IMR-90 (cell line): Measurements from ENCODE around the gene ZC2HC1C. TPM values are rescaled to one million over a fixed set of nuclear protein-coding genes. Genes with fewer than 3 reads are reported as not detected.

Experiments used
- ATAC-seq: fragments of 200-7000 bp; cut with Tn5 transposase; 2 replicates; pipeline ENCODE4 v1.9.1; 2020; ENCODE audit warnings: low read depth, mild to moderate bottlenecking, moderate library complexity
- BruUV-seq: library from RNA; stranded (reverse); fragments of 400-500 nt; replicated peaks from 2 replicates; lab custom pipeline; 2021; lab: Mats Ljungman, UMichigan
- CTCF ChIA-PET: fragments of 300-600 bp; formaldehyde crosslinking; extraction: SDS; loops from one replicate; lab custom pipeline; 2021; ENCODE audit warnings: antibody characterized with exemption; lab: Yijun Ruan, JAX
- POLR2A ChIA-PET: fragments of 300-600 bp; sonication (Branson Sonifier 250); formaldehyde crosslinking; loops from one replicate; lab custom pipeline; 2022; ENCODE audit warnings: antibody characterized with exemption; ENCODE audit not compliant: unreplicated experiment; lab: Charles Lee
- DNase-seq: peaks from one replicate; pipeline ENCODE4 v3.0.0; 2013
- H2AFZ ChIP-seq: replicated peaks from 2 replicates; pipeline ENCODE3; 2013; ENCODE audit warnings: low read length, mild to moderate bottlenecking; ENCODE audit not compliant: poor library complexity
- H2AK5ac ChIP-seq: 2 replicates; pipeline ENCODE4 v1.6.1; 2013; ENCODE audit warnings: low read depth, low read length, inconsistent platforms
- H2AK9ac ChIP-seq: replicated peaks from 2 replicates; pipeline ENCODE3; 2013; ENCODE audit warnings: mild to moderate bottlenecking, low read depth, low read length, moderate library complexity; ENCODE audit not compliant: poor library complexity
- H2BK120ac ChIP-seq: 2 replicates; pipeline ENCODE4 v1.6.1; 2013; ENCODE audit warnings: low read depth, low read length, inconsistent platforms
- H2BK15ac ChIP-seq: 3 replicates; pipeline ENCODE4 v1.6.1; 2013; ENCODE audit warnings: low read depth, low read length, inconsistent platforms
- H2BK20ac ChIP-seq: 2 replicates; pipeline ENCODE4 v1.6.1; 2013; ENCODE audit warnings: low read depth, mild to moderate bottlenecking, inconsistent platforms, low read length, moderate library complexity
- H2BK5ac ChIP-seq: 2 replicates; pipeline ENCODE4 v1.6.1; 2013; ENCODE audit warnings: mild to moderate bottlenecking, low read depth, low read length, inconsistent platforms; ENCODE audit not compliant: poor library complexity, severe bottlenecking
- H3K14ac ChIP-seq: replicated peaks from 2 replicates; pipeline ENCODE4 v1.6.1; 2013; ENCODE audit warnings: low read depth, low read length, inconsistent platforms
- H3K18ac ChIP-seq: 2 replicates; pipeline ENCODE4 v1.6.1; 2013; ENCODE audit warnings: low read depth, low read length, control low read depth
- H3K23ac ChIP-seq: 2 replicates; pipeline ENCODE4 v1.6.1; 2013; ENCODE audit warnings: low read depth, low read length, inconsistent platforms
- H3K27ac ChIP-seq: 2 replicates; pipeline ENCODE4 v1.5.1; 2013; ENCODE audit warnings: mild to moderate bottlenecking, control low read depth, low read length; ENCODE audit not compliant: insufficient read depth
- H3K27me3 ChIP-seq: 2 replicates; pipeline ENCODE4 v1.6.1; 2013; ENCODE audit warnings: low read length; ENCODE audit not compliant: control insufficient read depth, insufficient read depth
- H3K36me3 ChIP-seq: 2 replicates; pipeline ENCODE4 v1.6.1; 2013; ENCODE audit warnings: low read length, mixed read lengths; ENCODE audit not compliant: control insufficient read depth, insufficient read depth
- H3K4ac ChIP-seq: 2 replicates; pipeline ENCODE4 v1.6.1; 2013; ENCODE audit warnings: low read depth, low read length, inconsistent platforms
- H3K4me1 ChIP-seq: 2 replicates; pipeline ENCODE4 v1.6.1; 2013; ENCODE audit warnings: low read length, mixed read lengths; ENCODE audit not compliant: control insufficient read depth, insufficient read depth
- H3K4me2 ChIP-seq: 2 replicates; pipeline ENCODE4 v1.6.1; 2013; ENCODE audit warnings: low read depth, mild to moderate bottlenecking, control low read depth, low read length, moderate library complexity
- H3K4me3 ChIP-seq: 2 replicates; pipeline ENCODE4 v1.5.1; 2013; ENCODE audit warnings: low read depth, mild to moderate bottlenecking, control low read depth, low read length, moderate library complexity; ENCODE audit not compliant: insufficient read depth
- H3K56ac ChIP-seq: 2 replicates; pipeline ENCODE4 v1.6.1; 2013; ENCODE audit warnings: low read length, inconsistent platforms; ENCODE audit not compliant: insufficient read depth; ENCODE audit errors: extremely low read depth
- H3K79me1 ChIP-seq, 2 experiments: 2 replicates each; pipeline ENCODE4 v1.6.1; 2013; ENCODE audit warnings: low read length in 2 of 2, inconsistent platforms in 1 of 2, low read depth in 1 of 2
- H3K9ac ChIP-seq: 2 replicates; pipeline ENCODE4 v1.6.1; 2013; ENCODE audit warnings: low read depth, low read length, control low read depth
- H3K9me1 ChIP-seq: 2 replicates; pipeline ENCODE4 v1.6.1; 2013; ENCODE audit warnings: low read length, inconsistent platforms; ENCODE audit not compliant: insufficient read depth
- H3K9me3 ChIP-seq: 2 replicates; pipeline ENCODE4 v1.6.1; 2013; ENCODE audit warnings: low read length; ENCODE audit not compliant: control insufficient read depth, insufficient read depth
- H4K20me1 ChIP-seq: 2 replicates; pipeline ENCODE4 v1.6.1; 2013; ENCODE audit warnings: low read length, inconsistent platforms; ENCODE audit not compliant: insufficient read depth
- H4K5ac ChIP-seq: 2 replicates; pipeline ENCODE4 v1.6.1; 2013; ENCODE audit warnings: mild to moderate bottlenecking, low read depth, low read length, control low read depth
- H4K8ac ChIP-seq, 2 experiments: 2 replicates each; pipeline ENCODE4 v1.6.1; 2013; ENCODE audit warnings: low read depth in 2 of 2, low read length in 2 of 2, control low read depth in 1 of 2, inconsistent platforms in 1 of 2
- H4K91ac ChIP-seq: 2 replicates; pipeline ENCODE4 v1.6.1; 2013; ENCODE audit warnings: low read depth, low read length, inconsistent platforms; ENCODE audit not compliant: insufficient read depth
- BHLHE40 ChIP-seq: fragments of 150-350 bp; IDR thresholded peaks from 2 replicates; pipeline ENCODE4 v1.6.1; 2016; ENCODE audit warnings: mild to moderate bottlenecking, low read depth, low read length
- CEBPB ChIP-seq: IDR thresholded peaks from 2 replicates; pipeline ENCODE4 v1.6.1; 2012; ENCODE audit warnings: low read depth, low read length, improper control_type of control experiment
- CHD1 ChIP-seq: IDR thresholded peaks from 2 replicates; pipeline ENCODE4 v1.6.1; 2012; ENCODE audit warnings: low read depth, low read length, improper control_type of control experiment
- CTCF ChIP-seq: conservative IDR thresholded peaks from 2 replicates; pipeline ENCODE4 v1.5.1; 2012; ENCODE audit warnings: mild to moderate bottlenecking, low read depth, low read length, improper control_type of control experiment
- ELK1 ChIP-seq: fragments of 150-350 bp; IDR thresholded peaks from 2 replicates; pipeline ENCODE4 v1.6.1; 2016; ENCODE audit warnings: low read depth, mild to moderate bottlenecking, low read length, moderate library complexity, borderline replicate concordance
- FOS ChIP-seq: fragments of 150-350 bp; IDR thresholded peaks from 2 replicates; pipeline ENCODE4 v1.6.1; 2016; ENCODE audit warnings: low read depth, low read length
- MAFK ChIP-seq: IDR thresholded peaks from 2 replicates; pipeline ENCODE4 v1.6.1; 2012; ENCODE audit warnings: low read depth, low read length, improper control_type of control experiment
- MAZ ChIP-seq: IDR thresholded peaks from 2 replicates; pipeline ENCODE4 v1.6.1; 2012; ENCODE audit warnings: low read depth, mild to moderate bottlenecking, low read length, improper control_type of control experiment, moderate library complexity, borderline replicate concordance
- MXI1 ChIP-seq: IDR thresholded peaks from 2 replicates; pipeline ENCODE4 v1.6.1; 2012; ENCODE audit warnings: low read depth, mild to moderate bottlenecking, low read length, moderate library complexity, borderline replicate concordance
- NFE2L2 ChIP-seq: fragments of 150-350 bp; IDR thresholded peaks from 2 replicates; pipeline ENCODE4 v1.6.1; 2016; ENCODE audit warnings: low read depth, mild to moderate bottlenecking, low read length
- POLR2A ChIP-seq: IDR thresholded peaks from 2 replicates; pipeline ENCODE4 v1.6.1; 2012; ENCODE audit warnings: mild to moderate bottlenecking, low read depth, low read length
- RAD21 ChIP-seq: IDR thresholded peaks from 2 replicates; pipeline ENCODE4 v1.6.1; 2012; ENCODE audit warnings: low read length, improper control_type of control experiment
- RCOR1 ChIP-seq: IDR thresholded peaks from 2 replicates; pipeline ENCODE4 v1.6.1; 2012; ENCODE audit warnings: mild to moderate bottlenecking, low read length, improper control_type of control experiment; ENCODE audit not compliant: insufficient replicate concordance
- RFX5 ChIP-seq: IDR thresholded peaks from 2 replicates; pipeline ENCODE4 v1.8.0; 2012; ENCODE audit warnings: low read depth, mild to moderate bottlenecking, low read length, moderate library complexity
- SMC3 ChIP-seq: fragments of 150-350 bp; IDR thresholded peaks from 2 replicates; pipeline ENCODE4 v1.6.1; 2016; ENCODE audit warnings: low read depth, mild to moderate bottlenecking, antibody characterized with exemption, low read length, moderate library complexity
- USF2 ChIP-seq: fragments of 150-350 bp; IDR thresholded peaks from 2 replicates; pipeline ENCODE4 v1.6.1; 2017; ENCODE audit warnings: mild to moderate bottlenecking, antibody characterized with exemption, low read length, low read depth
- WGBS, 2 experiments: methylation state at CpG; one replicate each; pipeline versions ENCODE4 v1.1.5 to v1.1.7; 2013; ENCODE audit warnings: missing lambda C conversion rate in 2 of 2; ENCODE audit not compliant: insufficient read length in 1 of 2; ENCODE audit errors: extremely low coverage in 2 of 2; 5-methylcytosine and 5-hydroxymethylcytosine counted together
- dilution Hi-C: fragments of 300-500 bp; cut with HindIII; formaldehyde crosslinking; loops from one replicate; pipeline ENCODE4 v1.14.3; 2018; ENCODE audit warnings: low sequenced_read_pairs; ENCODE audit not compliant: unreplicated experiment
- in situ Hi-C: fragments of 300-500 bp; cut with MboI; formaldehyde crosslinking; loops from 3 replicates; pipeline ENCODE4 v1.14.3; 2019; ENCODE audit warnings: low sequenced_read_pairs, inconsistent platforms, mixed read lengths
- intact Hi-C: fragments of 100-400 bp; cut with micrococcal nuclease; formaldehyde crosslinking; loops from 2 replicates; pipeline ENCODE4 v1.10.0; 2022
- polyA plus RNA-seq, 3 experiments: library from polyadenylated mRNA; depleted of rRNA; stranded (reverse); fragments of >200 nt; gene quantifications; 2 replicates each; pipeline ENCODE4 v1.2.3, GENCODE V29; 2012; ENCODE audit warnings: low replicate concordance in 1 of 3
- total RNA-seq: library from RNA; depleted of rRNA; stranded (reverse); fragments of >200 nt; gene quantifications from 2 replicates; pipeline ENCODE4 v1.2.3, GENCODE V29; 2012

The ZC2HC1C gene
- total and polyA plus RNA-seq, 2 of the 4 experiments (the other 2 are of a cell fraction): 0.15 to 0.54 TPM

- dilution Hi-C loops: no loop called here
- no peak overlapping the region for H3K18ac ChIP-seq
- no peak overlapping the region for H3K27ac ChIP-seq
- no peaks in the 10 kb centered on the region for H3K9me3 ChIP-seq
- H3K36me3 ChIP-seq: peaks cover 7% of the 10 kb centered on the region
- CTCF ChIA-PET: interaction anchor here (1.1 kb wide), 1 partner anchor 165 kb away, joined by 4 read pairs; no protein-coding TSS in a partner anchor
- H3K4me3 ChIP-seq: no peak overlapping the region
- no TSS peak for BruUV-seq
- H2AFZ ChIP-seq: no peak overlapping the region
- H3K23ac ChIP-seq: no peak overlapping the region
- no peak for DNase-seq
- no peak overlapping the region for H2BK5ac ChIP-seq
- no peak overlapping the region for H2BK120ac ChIP-seq
- H3K27me3 ChIP-seq: no peaks in the 10 kb centered on the region
- H4K5ac ChIP-seq: no peak overlapping the region
- TF ChIP-seq BHLHE40: no peak
- no peak for TF ChIP-seq CTCF
- TF ChIP-seq FOS: no peak
- no peak for TF ChIP-seq POLR2A
- no peak for TF ChIP-seq MAFK
- no peak for TF ChIP-seq MAZ
- TF ChIP-seq RFX5: no peak
- TF ChIP-seq RCOR1: no peak
- no peak for TF ChIP-seq ELK1
- no peak for TF ChIP-seq SMC3
- TF ChIP-seq MXI1: no peak
- TF ChIP-seq USF2: no peak
- TF ChIP-seq RAD21: no peak
- TF ChIP-seq CHD1: no peak
- no peak for TF ChIP-seq CEBPB
- TF ChIP-seq NFE2L2: no peak
- H3K9me1 ChIP-seq: peaks cover 5% of the 10 kb centered on the region; the same call in 1 of the 2 replicates
- no peak overlapping the region for H3K4ac ChIP-seq
- H3K9ac ChIP-seq: no peak overlapping the region
- 100% methylated on average over 1 to 2 of the region's 2 CpGs for WGBS, 2 experiments
- in situ Hi-C loops: no loop called here
- no peak overlapping the region for H2BK20ac ChIP-seq
- H2AK9ac ChIP-seq: no peak overlapping the region
- H3K14ac ChIP-seq: no peak overlapping the region
- no peak overlapping the region for H4K91ac ChIP-seq
- intact Hi-C loops: no loop called here
- no peaks in the 10 kb centered on the region for H3K79me1 ChIP-seq
- no peak overlapping the region; the same call in 1 of the 2 replicates for H2AK5ac ChIP-seq
- H4K8ac ChIP-seq: no peak overlapping the region
- peak overlapping the region; percentile 49; the same call in 1 of the 3 replicates for H2BK15ac ChIP-seq
- H4K20me1 ChIP-seq: no peaks in the 10 kb centered on the region
- H3K4me1 ChIP-seq: peaks cover 2% of the 10 kb centered on the region; the same call in 1 of the 2 replicates
- no peak for ATAC-seq
- POLR2A ChIA-PET: no interaction called here
- no peak overlapping the region for H3K4me2 ChIP-seq
- no peak overlapping the region for H3K56ac ChIP-seq
Measured at GRCh38 chr14:75025876-75026275, 43.6 kb upstream of the ZC2HC1C start.
